GM12801 (cell line): Measurements from ENCODE around the gene TMEM145.

Experiments
- CTCF ChIP-seq: IDR thresholded peaks from one replicate; pipeline ENCODE4 v1.5.1; 2011; ENCODE audit warnings: control low read depth; ENCODE audit not compliant: insufficient read length; ENCODE audit errors: extremely low read depth

TMEM145 gene

DNA sequence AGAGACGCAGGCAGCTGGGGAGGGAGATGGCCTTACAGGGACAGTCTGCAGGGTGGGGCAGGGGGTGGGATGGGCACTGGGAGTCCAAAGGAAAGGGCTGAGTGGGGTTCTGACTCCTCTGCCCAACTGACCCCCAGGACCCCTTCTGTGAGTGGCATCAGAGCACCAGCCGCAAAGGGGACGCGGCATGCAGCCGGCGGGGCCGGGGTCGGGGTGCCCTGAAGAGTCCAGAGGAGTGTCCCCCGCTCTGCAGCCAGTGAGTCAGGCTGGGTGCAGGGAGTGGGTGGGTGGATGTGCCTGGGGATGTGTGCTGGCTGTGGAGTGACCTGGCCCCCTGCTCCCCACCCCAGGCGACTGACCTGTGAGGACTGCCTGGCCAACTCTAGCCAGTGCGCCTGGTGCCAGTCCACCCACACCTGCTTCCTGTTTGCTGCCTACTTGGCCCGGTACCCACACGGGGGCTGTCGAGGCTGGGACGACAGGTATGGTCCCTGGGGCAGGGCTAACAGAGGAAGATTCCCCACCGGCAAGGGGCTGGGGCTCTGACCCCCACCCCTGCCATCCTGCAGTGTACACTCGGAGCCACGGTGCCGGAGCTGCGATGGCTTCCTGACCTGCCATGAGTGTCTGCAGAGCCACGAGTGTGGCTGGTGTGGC, 38.1 kb downstream of the TMEM145 start:
- TF ChIP-seq CTCF, result no peak

DNA sequence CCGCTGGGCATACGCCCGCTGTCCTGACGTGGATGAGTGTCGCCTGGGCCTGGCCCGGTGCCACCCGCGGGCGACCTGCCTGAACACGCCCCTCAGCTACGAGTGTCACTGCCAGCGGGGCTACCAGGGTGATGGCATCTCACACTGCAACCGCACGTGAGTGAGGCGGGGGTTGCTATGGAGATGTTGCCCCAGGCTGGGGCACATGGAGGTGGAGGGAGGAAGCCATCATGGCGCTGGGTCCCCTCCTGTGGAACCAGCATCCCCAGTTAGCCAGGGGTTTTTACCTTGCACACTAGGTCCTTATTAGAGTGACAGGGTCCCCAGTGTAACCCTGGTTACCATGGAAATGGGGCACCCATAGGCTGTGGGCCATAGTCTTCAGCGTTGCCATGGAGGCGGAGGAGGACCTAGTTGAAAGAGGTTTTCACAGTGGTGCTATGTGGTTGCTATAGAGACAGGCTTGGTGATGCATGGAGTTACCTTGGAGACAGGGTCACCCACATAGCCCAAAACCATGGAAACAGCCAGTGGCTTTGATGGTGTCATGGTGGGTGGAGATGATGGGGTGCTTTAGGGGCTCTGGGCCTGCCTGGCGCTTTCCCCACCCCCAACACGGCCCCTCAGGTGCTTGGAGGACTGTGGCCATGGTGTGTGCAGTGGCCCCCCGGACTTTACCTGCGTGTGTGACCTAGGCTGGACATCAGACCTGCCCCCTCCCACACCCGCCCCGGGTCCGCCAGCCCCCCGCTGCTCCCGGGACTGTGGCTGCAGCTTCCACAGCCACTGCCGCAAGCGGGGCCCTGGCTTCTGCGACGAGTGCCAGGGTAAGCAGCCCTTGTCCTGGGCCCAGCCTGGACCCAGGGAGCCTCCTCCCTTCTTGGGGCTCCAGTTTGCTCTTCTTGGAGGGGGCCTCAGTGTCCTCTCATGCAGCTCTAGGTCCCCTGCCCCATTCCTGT, 39.5 kb downstream of the TMEM145 start:
- TF ChIP-seq CTCF, result no peak

DNA sequence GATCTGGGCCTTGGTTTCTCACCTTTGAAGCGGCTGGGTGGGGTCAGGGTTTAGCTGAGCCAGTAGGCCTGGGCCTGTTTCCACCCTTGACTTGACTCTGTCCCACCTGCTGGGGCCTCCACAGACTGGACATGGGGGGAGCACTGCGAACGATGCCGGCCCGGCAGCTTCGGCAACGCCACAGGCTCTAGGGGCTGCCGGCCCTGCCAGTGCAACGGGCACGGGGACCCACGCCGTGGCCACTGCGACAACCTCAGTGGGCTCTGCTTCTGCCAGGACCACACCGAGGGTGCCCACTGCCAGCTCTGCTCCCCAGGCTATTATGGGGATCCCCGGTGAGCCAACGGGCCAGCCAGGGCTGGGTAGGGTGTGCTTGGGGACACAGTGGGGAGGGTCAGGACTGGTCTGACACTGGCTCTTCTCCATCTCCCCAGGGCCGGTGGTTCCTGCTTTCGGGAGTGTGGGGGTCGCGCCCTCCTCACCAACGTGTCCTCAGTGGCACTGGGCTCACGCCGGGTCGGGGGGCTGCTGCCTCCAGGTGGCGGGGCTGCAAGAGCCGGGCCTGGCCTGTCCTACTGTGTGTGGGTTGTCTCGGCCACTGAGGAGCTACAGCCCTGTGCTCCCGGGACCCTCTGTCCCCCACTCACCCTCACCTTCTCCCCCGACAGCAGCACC, 40.4 kb downstream of the TMEM145 start:
- no peak for TF ChIP-seq CTCF

- TF ChIP-seq CTCF, result no peak
These were observed 42.8 kb downstream of the TMEM145 start for GRCh38 chr19:42355896-42356295.

DNA sequence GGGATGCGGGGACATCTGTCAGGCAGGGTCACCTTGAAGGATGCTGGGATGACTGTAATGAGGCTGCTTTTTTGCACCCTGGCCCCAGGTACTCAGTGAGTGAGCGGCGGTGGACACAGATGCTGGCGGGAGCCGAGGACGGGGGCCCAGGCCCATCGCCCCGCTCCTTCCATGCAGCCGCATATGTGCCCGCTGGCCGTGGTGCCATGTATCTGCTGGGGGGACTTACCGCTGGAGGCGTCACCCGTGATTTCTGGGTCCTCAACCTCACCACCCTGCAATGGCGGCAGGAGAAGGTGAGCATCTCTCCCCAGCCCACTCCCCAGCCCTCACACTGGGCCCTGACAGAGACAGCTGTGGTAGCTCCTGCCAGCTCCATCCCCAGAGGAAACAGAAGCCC, 43.6 kb downstream of the TMEM145 start:
- TF ChIP-seq CTCF, result no peak

GRCh38 chr19:42357290-42357689, 44.2 kb downstream of the TMEM145 start:
- no peak for TF ChIP-seq CTCF
